HG03196 (cell line): Measurements from ENCODE around the gene DBN1.

ENCODE experiments used
- ATAC-seq: cut with Tn5 transposase; IDR thresholded peaks from one replicate; pipeline ENCODE4 v1.9.1; 2021; ENCODE audit not compliant: unreplicated experiment

The DBN1 gene

DNA sequence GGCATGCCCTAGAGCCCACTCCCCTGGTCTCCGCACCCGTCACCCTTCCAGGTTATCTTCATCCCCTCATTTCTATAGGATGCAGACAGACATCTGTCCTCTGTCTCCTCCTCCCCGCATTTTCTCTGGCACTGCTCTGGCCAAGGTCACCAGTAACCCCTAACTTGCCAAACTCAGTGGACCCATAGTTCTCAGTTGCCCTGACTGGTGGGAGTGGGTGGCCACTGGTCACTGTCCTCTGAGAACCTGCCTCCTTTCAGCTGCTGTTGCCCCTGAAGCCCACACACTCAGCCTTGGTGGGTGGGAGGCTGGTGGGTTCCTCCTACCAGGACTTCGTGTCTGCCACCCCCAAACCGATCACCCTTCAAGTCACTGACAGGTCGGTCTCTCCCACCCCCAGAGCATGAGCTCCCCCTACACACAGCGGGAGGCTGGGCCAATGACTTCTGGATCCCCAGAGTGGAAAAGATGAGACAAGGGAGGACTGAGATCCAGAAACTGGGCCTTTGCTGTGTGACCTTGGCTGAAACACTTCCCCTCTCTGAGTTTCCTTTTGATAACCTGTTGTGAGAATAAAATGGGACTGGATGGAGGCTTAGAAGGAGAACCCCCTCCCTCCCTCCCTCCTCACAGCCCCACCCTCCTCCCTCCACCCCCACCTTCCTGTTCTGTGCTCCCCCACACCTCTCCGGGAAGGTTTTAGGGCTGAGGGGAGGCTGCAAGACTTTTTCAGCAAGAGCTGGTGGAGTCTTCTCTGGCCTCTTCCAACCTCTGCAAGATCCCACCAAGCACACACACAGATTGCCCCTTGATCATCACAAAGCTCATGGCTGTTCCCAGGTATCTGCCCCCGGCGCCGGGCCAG, 2.4 kb upstream of the DBN1 start:
- no peak for ATAC-seq

DNA sequence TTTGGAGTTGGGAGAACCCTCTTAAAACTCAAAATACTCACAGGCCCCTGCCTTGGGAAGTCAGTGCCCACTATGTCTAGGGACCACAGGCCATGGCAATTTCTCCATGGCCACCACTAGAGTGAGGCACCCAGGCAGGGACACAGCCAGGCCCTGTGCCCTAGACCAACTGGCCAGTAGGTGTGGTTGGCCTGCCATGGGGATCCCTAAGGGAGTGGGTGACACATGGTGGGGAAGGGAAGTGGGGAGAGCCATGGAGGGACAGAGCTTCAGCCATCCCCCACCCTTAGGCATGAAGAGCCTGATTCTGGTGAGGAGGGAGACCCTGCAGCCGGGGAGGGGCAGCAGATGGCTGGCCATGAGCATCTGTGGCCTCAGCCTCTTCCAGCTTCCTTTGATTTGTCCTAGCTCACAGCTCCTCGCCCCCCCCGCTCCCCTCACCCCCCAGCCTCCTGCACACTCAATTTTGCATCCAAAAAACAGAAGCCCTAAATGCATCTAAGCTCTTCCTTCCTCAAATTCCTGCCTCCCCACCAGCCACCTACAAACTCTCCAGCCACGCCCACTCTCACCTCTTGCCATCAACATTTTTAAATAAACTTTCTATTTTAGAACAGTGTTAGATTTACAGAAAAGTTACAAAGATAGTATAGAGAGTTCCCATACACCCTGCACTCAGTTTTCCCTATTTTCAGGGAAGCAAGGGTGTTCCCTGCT, 1.6 kb upstream of the DBN1 start:
- no peak for ATAC-seq

DNA sequence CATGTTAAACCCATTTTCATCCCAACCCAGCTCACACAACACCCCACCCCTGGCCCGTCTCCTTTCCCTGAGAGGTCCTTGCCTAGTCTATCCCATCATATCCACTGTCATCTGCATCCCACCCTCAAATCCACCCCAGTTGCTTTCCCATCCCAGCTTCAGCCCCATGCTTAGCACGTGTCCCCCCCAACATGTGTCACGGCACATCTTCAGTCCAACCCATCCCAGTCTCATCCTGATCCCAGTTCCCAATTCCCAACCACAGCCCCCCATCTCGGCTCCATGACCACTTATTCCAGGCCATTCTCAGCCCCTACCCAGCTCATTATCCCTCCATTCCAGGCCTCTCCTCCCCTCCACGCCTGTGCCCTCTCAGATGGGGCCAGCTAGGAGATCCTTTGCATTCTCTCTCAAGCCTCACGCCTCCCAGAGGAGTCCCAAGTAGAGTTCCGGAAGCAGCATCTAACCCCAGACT, 605 bp upstream of the DBN1 start:
- no peak for ATAC-seq

DNA sequence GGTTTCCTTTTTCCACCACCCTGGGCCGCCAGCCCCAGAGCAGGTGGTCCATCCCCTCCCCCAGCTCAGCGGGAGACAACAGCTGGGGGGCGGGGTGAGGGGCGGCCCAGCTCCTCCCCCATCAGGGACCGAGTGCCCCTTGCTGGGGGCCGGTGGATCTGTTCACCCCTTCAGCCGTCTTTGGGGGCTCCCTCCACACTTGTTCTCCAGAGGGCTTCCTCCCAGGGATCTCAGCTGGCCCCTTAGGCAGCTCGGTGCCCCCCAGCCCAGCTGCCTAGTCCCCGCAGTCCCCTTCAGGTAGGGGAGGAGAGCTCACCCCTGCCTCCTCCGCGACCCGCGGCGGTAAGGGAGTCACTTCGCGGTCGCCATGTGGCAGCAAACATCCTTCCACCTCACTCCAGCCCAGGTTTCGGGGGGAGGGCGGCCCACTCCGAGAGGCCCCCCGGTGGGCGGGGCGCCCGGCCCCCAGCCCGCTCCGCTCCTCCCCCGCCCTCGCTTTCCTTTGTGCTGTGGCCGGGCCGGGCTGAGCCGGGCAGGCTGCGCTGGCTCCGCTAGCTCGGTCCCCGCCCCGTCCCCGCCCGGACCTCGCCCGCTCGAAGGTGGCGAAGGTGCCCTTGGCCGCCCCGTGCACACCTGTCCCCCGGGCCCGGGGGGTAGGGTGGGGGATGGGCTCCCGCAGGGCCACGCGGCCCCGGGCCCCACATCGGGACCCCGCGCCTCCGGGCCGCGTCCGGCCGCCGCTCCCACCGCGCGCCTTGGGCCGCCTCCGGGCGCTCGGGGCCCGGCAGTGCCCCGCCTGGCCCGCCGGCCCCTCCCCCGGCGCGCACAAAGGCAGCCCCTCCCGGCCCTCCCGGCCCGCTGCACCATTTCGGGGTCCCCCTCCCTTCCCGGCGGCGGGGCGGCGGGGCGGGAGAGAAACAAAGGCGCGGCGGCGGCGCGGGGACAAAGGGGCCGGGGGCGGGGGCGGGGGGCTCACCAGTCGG, 683 bp downstream of the DBN1 start:
- no peak for ATAC-seq

DNA sequence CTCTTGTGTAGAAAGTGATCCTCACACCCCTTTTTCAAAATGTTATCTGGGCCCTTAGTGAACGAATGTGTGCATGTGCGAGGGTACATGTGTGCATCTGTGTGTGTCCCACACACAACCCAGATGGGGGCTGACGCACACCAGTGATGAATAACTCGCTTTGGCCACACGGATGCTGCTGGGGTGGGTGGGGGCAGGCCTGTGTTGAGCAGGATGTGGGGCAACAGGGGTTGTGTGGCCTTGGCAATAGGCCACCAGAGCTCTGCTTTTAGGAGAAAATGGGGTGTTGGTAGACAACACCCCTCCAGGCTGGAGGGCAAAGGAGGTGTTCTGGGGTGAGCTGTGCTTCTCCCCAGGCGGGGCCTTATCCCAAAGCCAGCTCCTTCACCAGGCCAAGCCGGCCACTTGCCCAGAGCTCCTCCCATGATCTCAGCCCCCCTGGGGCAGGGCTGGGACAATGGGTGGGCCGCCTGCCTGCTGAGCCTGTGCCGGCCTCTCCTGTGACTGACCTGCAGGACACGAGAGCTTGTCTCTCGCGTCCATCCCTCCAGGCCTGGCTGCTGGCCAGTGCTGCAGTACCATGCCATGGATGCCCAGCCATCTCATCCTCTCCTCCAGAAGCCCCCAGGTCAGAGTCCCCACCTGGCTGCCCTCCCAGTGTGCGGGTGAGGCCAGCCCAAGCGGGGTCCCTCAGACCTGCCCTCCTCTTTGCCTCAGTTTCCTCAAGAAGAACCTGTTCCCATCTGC, 1.7 kb downstream of the DBN1 start:
- no peak for ATAC-seq

DNA sequence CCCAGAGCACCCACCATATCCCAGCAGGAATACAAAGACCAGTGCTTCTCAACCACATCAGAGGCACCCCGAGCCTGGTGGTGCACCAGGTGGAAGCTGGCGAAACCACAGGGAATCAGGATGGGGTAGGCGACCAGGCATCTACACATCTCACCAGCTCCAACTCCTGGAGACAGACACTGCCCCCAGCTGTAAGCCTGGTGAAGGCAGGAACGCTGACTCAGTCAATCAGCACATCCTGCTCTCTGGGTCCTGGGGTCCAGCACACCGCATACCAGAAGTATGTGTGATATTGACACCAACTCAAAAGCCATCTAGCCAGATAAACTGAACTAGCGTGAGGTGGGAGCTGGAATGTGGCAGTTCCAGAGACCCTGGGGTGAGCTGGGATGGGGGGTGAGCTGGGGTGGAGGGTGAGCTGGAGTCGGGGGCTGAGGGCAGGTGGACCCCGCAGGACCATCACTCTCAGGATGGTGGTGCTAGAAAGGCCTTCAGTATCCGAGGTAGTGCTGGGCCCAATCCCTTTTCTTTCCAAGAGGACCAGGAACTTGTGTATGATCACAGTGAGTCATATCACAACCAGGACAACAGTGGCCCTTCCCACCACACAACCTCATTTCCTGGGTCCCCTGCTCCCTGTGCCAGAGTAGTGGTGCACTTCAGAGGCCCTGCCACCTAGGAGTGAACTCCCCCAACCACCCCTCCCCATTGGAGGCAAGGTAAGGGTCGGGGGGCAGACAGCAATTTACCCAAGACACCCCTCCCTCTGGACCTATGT, 2.5 kb downstream of the DBN1 start:
- ATAC-seq: no peak

DNA sequence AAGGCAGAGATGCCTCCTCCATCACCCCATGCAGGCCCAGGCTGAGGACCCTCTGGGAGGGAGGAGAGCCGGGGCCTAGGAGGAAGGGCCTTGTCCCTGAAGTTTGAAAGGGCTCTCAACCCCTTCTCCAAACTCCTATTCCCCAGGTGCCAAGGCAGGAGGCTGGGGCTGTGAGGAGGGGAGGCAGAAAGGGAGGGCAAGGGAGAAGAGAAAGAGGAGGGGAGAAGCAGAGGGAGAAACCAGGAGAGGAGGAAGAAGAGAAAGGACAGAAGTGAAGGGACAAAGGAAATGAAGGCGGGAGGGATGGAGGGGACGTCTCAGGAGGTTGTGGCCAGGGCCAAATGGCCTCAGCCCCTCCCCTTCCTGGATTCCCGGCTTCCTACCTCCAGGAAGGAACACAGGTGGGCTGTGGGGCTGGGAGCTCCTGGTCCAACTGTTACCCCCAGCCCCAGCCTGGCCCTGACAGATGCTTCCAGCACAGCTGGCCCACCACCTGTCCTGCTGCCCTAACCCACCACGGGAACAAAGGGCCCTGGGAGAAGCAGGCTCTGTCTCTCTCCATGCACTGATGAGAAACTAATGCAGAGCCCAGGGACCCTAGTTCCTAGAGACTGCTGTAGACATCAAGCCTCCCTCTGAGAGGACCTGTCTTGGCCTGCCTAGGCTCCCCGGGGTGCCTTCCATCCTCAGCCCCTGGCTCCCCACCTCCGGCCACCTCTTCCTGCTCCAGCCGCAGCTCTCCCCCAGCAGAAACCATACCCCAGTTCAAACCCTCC, 3.5 kb downstream of the DBN1 start:
- no peak for ATAC-seq

DNA sequence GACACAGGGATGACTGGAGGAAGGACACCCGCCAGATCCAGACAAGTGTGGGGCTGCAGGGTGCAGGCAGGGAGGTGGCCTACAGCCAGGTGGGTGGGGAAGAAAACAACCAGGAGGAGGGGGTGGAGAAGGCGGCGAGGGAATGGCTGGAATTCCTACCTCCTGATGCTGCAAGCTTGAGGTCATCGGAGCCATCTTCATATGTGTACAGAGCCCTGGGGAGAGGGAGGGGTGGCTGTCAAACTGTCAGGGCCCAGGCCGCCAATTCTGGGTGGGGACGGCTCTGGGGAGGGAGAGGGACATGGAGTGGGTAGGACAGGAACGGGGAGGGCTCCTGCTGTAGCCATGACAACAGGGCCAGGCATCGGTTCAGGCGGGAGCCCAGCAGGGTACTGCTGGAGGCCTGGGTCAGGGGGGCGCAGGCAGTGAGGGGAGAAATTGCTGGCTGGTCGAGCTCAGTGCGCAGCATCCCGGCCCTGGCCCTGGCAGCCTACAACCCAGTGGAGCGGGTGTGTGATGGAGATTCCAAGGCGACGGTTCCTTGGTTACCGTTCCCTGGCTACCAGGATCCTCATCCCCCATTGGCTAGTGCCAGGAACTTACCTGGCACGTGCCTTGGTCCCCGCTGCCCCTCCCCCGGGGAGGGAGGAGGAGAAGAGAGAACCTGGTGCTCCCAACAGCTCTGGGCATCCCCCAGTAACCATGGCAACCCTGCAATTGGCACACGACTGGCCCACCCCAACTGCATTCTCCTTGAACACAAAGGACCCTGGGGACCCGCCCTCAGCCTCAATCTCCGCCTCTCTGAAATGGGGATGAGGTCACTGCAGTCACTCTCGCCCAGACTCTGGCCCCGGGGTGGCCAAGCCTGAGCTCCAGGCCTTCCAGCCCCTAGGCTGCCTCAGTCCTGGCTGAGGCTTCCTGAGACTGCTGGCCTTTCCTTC, 4.5 kb downstream of the DBN1 start:
- no peak for ATAC-seq

DNA sequence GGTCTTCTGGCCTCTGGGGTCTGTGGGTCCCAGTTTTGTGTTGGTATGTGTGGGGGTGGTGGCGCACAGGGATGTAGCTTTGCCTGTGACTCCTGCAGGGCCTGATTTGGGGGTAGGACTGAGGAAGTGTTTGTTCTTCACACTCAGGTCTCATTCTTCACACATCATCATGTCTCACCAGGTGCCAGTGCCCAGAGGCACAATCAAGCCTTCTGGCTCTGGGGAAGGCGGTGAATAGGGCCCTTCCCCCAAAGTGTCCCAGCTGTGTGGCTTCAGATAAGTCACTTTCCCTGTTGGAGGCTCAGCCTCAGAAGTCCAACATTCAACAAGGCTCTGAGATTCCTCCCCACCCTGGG, 5.1 kb downstream of the DBN1 start:
- ATAC-seq: no peak

DNA sequence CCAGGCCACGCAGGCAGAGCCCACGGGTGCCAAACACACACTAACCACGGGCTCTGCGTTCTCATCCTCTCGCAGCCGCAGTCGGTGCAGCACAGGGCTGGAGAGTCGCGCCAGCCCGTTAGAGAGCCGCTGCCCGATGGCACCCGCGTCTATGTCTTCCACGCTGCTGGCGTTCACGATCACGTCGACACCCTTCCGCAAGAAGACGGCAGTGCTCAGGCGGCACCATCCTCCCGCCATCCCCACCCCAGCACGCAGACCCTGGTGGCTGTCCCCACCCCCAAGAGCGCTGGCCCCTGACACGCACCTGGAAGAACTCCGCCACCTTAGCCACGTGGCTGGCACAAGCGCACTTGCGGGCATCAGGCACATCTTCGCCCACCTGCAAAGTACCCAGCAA, 6.0 kb downstream of the DBN1 start:
- ATAC-seq: no peak

DNA sequence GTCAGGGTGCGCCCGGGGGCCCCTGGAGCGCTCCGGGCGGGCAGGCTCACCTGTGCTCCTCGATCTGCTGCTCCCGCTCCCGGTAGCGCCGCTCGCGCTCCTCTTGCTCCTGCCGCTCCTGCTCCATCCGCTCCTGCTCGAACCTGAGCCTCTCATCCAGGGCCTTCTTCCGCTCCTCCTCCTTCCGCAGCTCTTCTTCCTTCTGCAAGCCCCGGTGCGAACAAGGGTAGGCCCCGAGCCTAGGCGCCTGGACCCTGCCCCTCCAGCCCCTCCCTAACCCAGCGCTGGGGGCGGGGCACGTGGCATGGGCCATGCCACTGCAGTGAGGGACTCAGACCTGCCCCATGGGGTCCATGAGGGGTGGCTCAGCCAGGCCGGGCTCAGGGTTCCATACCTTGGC, 6.6 kb downstream of the DBN1 start:
- ATAC-seq: no peak

DNA sequence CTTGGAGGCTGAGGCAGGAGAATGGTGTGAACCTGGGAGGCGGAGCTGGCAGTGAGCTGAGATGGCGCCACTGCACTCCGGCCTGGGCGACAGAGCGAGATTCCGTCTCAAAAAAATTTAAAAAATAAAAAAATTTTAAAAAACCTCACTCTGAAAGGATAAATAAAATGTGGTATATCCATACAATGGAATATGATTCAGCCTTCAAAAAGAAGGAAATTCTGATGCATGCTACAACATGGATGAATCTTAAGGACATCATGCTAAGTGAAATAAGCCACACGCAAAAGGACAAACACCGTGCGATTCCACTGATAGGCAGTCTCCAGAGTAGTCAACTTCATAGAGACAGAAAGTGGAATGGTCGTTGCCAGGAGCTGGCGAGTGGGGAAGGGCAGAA, 8.4 kb downstream of the DBN1 start:
- no peak for ATAC-seq

DNA sequence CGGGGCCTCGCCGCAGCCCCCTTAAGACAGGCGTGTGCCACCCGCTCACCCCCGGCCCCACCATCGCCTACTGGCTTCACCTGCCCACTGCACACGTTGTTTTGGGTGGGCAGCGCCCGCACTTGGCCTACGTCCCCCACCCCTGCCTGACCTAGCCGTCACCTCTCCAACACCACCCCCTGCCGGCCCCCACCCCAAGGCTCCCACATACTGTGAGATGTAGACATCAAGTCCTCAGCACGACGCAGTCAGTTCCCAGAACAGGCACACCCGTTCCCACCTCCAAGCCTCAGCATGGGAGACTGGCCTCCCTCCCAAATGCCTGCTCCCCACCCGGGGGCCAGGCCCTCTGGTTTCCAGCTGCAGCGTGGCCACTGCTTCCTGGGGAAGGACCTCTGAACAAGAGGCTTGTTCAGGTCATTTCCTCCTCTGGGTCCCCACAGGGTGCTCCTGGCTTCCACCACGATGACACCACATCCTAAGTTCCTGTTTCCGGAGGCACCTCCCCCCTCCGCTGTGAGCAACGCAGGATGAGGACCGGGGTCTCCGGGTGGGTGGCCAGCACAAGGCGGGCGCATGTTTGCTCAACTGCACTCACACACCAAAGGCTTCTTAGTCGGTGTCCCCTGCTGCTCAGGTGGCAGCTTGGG, 11.3 kb downstream of the DBN1 start:
- no peak for ATAC-seq

DNA sequence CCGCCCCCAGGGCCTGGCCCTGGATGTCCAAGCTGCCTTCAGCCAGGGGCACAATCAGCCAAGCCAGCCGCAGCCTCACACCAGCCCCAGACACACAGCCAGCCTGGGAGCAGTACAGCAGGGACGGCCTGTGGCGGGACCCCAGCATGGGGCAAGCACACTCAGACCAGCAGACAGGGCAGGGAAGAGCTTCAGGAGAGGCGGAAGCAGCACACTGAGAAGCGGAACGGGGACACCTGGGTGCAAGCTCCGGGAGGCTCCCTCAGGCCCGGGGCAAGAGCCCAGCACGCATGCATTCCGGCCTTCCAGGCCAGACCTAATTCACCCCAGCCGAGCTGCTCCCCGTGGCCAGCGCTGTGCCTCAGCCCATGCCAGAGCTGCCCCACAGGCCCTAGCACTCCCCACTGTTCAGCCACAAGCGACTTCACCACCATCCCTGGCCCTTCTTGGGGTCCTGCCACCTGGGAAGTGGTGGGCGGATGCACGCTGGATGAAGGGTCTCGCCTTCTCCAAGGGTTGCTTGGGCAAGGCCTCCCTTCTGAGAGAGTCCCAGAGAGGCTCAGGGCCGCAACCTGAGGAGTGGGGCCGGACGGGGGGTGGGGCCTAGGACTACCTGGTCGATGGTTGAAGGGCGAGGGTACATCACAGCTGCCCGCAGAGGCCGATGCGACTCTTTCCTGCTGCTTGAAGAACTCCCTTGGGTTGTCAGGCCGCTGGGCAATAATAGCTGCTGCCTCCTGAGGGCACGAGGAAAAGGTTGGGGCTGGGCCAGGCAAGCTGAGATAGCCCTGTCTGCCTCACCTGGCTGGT, 13.4 kb downstream of the DBN1 start:
- ATAC-seq: no peak

DNA sequence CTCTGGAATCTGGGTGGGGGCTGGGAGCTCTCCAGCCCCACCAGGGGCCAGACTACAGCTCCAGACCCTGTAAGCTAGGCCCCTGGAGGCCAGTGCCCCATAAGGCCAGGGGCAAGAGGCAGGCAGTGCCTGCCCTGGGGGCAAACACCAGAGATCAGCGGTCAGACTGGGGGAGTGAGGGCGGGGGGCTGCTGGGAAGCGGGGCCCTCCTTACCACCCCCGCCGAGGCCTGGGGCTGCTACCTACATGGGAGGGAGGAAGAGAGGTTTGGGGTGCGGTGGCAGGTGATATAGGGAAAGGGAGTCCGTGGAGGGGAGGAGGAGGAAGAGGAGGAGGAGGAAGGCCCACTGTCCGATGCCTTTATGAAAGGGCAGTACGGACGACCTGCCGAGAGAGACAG, 14.1 kb downstream of the DBN1 start:
- no peak for ATAC-seq

DNA sequence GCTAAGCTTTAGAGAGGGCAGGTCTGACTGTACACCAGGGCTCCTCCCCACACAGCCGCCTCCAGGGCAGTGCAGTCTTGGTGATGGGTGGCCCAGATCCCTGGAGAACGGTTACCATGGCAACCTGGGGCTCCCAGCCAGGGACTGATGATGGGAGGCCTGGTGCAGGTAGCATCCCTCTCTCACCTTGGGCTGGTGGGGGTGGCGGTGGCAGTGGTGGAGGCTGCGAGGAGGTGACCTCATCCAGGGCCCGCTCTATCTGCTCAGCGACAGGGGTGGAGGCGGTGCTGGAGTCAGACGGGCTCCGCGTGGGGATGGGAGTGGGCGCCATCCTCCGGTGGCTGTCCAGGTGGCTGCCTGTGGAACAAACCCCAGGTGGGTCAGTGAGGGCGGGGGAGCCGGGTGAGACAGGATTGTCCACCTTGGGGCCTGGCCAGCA, 14.5 kb downstream of the DBN1 start:
- no peak for ATAC-seq
